GM21526 (cell line): Measurements from ENCODE around the gene TCEANC2.
"Not testable (repeated sequence)": the region's sequence is repeated elsewhere in the genome, so short reads cannot be mapped to it uniquely, and the experiment has no call there.

Source experiments
- ATAC-seq: cut with Tn5 transposase; IDR thresholded peaks from one replicate; pipeline ENCODE4 v1.9.1; 2021; ENCODE audit warnings: moderate library complexity; ENCODE audit not compliant: unreplicated experiment, low FRiP score

TCEANC2 gene

GRCh38 chr1:54052934-54053744 is at the start of gene TCEANC2, which contains the start of gene TMEM59:
TSS of gene TCEANC2 (plus strand) at chr1:54053608. CDS start at chr1:54054423, 815 bp downstream.
TSS of gene TMEM59 (minus strand) at chr1:54053204. CDS start at chr1:54053188, 16 bp downstream.
- ATAC-seq, result peak; percentile 89

- not testable (repeated sequence) for ATAC-seq
These were observed 49.5 kb upstream of the TCEANC2 start for GRCh38 chr1:54003750-54004480.

GRCh38 chr1:54004481-54005049 is 48.8 kb upstream of the TCEANC2 start:
- no peak for ATAC-seq

- no peak for ATAC-seq
These were observed 46.9 kb upstream of the TCEANC2 start for GRCh38 chr1:54006508-54006907.

GRCh38 chr1:54007613-54008012 is 45.8 kb upstream of the TCEANC2 start:
- ATAC-seq, result no peak

GRCh38 chr1:54008876-54009275 is 44.5 kb upstream of the TCEANC2 start:
- no peak for ATAC-seq

GRCh38 chr1:54009406-54009805 is 44.0 kb upstream of the TCEANC2 start:
- ATAC-seq, result no peak

- no peak for ATAC-seq
These were observed 42.8 kb upstream of the TCEANC2 start for GRCh38 chr1:54010415-54011117.

- ATAC-seq, result no peak
These were observed 41.9 kb upstream of the TCEANC2 start for GRCh38 chr1:54011316-54012007.

GRCh38 chr1:54012008-54012325 is 41.4 kb upstream of the TCEANC2 start:
- ATAC-seq, result no peak

- no peak for ATAC-seq
These were observed 40.5 kb upstream of the TCEANC2 start for GRCh38 chr1:54012863-54013262.

- ATAC-seq, result no peak
These were observed 39.9 kb upstream of the TCEANC2 start for GRCh38 chr1:54013393-54014008.

- no peak for ATAC-seq
These were observed 39.3 kb upstream of the TCEANC2 start for GRCh38 chr1:54014009-54014629.

GRCh38 chr1:54016343-54017282 is 36.8 kb upstream of the TCEANC2 start:
- no peak for ATAC-seq

GRCh38 chr1:54017979-54018378 is 35.4 kb upstream of the TCEANC2 start, which contains the start of gene LDLRAD1:
TSS of gene LDLRAD1 (minus strand) at chr1:54018186. CDS start at chr1:54018112, 74 bp downstream.
- no peak for ATAC-seq

GRCh38 chr1:54018635-54019034 is 34.8 kb upstream of the TCEANC2 start:
- ATAC-seq, result no peak

GRCh38 chr1:54019562-54020176 is 33.7 kb upstream of the TCEANC2 start:
- not testable (repeated sequence) for ATAC-seq

- no peak for ATAC-seq
These were observed 29.1 kb upstream of the TCEANC2 start for GRCh38 chr1:54024358-54024757.
